Activated naive CD4-positive, alpha-beta T cell treated with anti-CD3 and anti-CD28 coated beads for 36 hours (primary cell): ENCODE results near the gene GPHB5. TPM values are rescaled to one million over a fixed set of nuclear protein-coding genes. Genes with fewer than 3 reads are reported as not detected.

ENCODE experiments used
- CTCF ChIA-PET: fragments of 350-600 bp; sonication (Branson Sonifier 250); formaldehyde crosslinking; loops from one replicate; lab custom pipeline; 2021; ENCODE audit warnings: antibody characterized with exemption; lab: Charles Lee
- DNase-seq: peaks from one replicate; pipeline ENCODE4 v3.0.0-alpha.2; 2020
- H3K27ac Mint-ChIP-seq: one replicate; pipeline ENCODE4 v1.8.0; 2021; ENCODE audit warnings: mild to moderate bottlenecking, mixed read lengths
- H3K27me3 Mint-ChIP-seq: one replicate; pipeline ENCODE4 v1.8.0; 2021; ENCODE audit warnings: low read depth, mixed read lengths
- H3K36me3 Mint-ChIP-seq: one replicate; pipeline ENCODE4 v1.8.0; 2021; ENCODE audit warnings: low read depth, mixed read lengths
- H3K4me1 Mint-ChIP-seq: one replicate; pipeline ENCODE4 v1.8.0; 2021; ENCODE audit warnings: low read depth, mixed read lengths
- H3K4me3 Mint-ChIP-seq: one replicate; pipeline ENCODE4 v1.8.0; 2021; ENCODE audit warnings: mild to moderate bottlenecking, moderate library complexity, mixed read lengths
- H3K9me3 Mint-ChIP-seq: one replicate; pipeline ENCODE4 v1.8.0; 2021; ENCODE audit warnings: mixed read lengths
- intact Hi-C: fragments of 100-400 bp; cut with micrococcal nuclease; formaldehyde crosslinking; loops from one replicate; pipeline ENCODE4 v1.15.1; 2023
- total RNA-seq, 2 experiments: library from RNA; stranded (reverse); gene quantifications; one replicate each; pipeline ENCODE4 v1.2.3, GENCODE V29; 2021

The GPHB5 gene
- total RNA-seq, 2 experiments from 2014 or later = not detected

DNA sequence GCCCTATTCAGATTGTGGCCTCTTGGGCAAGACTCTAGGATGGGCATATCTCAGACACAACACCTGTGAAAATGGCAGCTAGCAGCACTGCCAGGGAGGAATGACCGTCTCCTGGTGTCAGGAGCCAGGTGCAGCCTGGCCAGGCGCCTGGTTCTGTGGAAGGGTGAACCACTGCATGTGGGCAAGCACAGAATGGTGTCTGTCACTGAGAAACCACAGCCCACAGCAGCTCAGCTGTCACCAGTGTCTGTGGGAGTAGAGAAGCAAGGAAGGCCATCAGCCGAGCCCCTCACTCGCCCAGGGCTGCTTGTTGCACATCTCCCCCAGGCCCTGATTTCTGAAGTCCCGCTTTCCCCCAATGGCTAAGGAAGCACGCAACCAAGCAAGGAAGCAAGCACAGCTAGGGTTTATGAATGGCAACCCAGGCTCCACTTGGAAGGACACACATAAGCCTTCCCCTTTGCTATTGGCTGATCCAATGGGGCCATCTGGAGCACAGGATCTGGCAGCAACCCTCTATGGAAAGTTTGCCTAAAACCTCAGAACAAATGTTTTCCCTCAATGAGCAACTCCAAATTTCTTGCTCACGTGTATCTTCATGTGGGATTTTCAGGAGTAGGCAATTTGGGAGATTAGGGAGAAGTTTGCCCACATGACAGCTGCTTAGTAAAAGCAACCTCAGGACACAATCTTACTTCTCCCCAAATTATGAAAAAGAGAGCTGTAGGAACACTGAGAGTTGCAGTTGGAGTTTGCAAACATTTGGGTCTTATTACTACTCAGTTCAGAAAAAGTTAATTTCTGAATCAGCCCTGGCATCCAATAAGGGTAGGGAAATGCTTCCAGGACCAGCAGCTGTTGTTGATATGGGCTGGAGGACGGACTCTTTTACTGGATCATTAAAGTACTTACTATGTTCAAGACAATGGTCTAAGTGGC is 44.7 kb downstream of the GPHB5 start:
- Mint-ChIP-seq H3K4me3 (no peak overlapping the region), H3K36me3 (no peaks in the 10 kb centered on the region), H3K4me1 (no peaks in the 10 kb centered on the region), H3K9me3 (no peaks in the 10 kb centered on the region), H3K27me3 (peaks cover 2% of the 10 kb centered on the region), H3K27ac (no peak overlapping the region)
- CTCF ChIA-PET = interaction anchor here (0.8 kb wide), 1 partner anchor 1101 kb away, joined by 3 read pairs; no protein-coding TSS in a partner anchor
- no peak for DNase-seq
- intact Hi-C loops = loop anchor here (10.0 kb wide), 2 partner anchors 1379 to 1809 kb away; no protein-coding TSS in a partner anchor

DNA sequence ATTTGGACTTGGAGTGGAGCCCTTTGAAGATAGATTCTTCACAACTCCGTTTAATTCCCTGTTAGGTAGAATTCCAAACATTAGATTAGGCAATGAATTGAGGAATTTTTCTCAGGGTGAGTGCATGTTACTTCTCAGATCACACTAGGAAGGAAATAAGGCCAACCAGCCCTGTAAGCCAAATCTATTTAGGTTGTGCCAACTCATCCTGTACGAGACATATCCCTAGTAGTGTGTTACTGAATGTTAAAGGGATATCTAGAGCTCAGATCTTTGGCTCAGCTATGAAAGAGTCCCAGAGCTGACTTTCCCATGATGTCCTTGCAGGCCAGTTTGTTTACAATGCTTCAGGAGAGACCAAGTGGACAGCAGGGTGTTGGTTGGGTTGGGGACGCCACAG is 45.6 kb downstream of the GPHB5 start:
- no peak overlapping the region for H3K4me3 Mint-ChIP-seq

DNA sequence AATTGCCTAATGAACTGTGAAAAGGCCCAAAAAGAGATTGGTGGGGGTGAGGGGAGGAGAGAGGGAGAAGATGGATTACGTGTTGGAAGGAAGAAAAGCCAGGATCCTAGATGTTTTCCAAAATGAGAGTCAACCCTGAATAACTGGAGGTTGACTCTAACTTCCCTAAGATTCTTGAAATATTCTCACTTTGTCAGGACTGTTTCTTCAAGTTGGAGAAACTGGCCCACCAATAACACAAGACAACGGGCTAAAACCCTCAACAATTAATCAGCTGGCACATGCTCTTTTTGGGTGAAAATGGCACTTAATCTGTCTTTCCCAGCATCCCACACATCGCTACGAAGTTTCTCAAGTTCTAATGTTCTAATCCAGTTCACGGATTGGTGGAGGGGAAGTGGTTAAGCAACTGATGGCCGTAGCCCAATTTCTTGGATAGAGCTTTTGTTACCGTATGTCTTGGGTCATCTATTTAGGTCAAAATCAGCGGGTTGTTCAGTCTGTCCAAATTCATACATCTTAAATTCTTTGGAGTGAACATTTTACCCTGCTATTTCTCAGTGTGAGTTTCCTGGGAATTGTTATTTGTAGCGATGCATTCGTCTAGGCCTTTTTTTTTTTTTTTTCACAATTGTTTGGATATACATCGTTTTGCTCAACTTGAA is 49.0 kb downstream of the GPHB5 start:
- H3K9me3 Mint-ChIP-seq = no peaks in the 10 kb centered on the region
- no peaks in the 10 kb centered on the region for H3K4me1 Mint-ChIP-seq
- no peak overlapping the region for H3K4me3 Mint-ChIP-seq
- peaks cover 11% of the 10 kb centered on the region for H3K27me3 Mint-ChIP-seq
- no peak for DNase-seq
- no peak overlapping the region for H3K27ac Mint-ChIP-seq
- CTCF ChIA-PET = interaction anchor here (0.8 kb wide), 1 partner anchor 100 kb away, joined by 3 read pairs; no protein-coding TSS in a partner anchor
- intact Hi-C loops = loop anchor here (10.0 kb wide), 2 partner anchors 1375 to 1805 kb away; no protein-coding TSS in a partner anchor
- H3K36me3 Mint-ChIP-seq = no peaks in the 10 kb centered on the region

More for the DNA sequence above, 45.6 kb downstream of the GPHB5 start:
- DNase-seq = no peak
- Mint-ChIP-seq H3K27me3 (peaks cover 2% of the 10 kb centered on the region), H3K9me3 (no peaks in the 10 kb centered on the region), H3K36me3 (no peaks in the 10 kb centered on the region), H3K27ac (no peak overlapping the region), H3K4me1 (no peaks in the 10 kb centered on the region)
- intact Hi-C loops = loop anchor here (10.0 kb wide), 2 partner anchors 1378 to 1808 kb away; no protein-coding TSS in a partner anchor
- CTCF ChIA-PET = interaction anchor here (0.8 kb wide), 1 partner anchor 1101 kb away, joined by 3 read pairs; no protein-coding TSS in a partner anchor

DNA sequence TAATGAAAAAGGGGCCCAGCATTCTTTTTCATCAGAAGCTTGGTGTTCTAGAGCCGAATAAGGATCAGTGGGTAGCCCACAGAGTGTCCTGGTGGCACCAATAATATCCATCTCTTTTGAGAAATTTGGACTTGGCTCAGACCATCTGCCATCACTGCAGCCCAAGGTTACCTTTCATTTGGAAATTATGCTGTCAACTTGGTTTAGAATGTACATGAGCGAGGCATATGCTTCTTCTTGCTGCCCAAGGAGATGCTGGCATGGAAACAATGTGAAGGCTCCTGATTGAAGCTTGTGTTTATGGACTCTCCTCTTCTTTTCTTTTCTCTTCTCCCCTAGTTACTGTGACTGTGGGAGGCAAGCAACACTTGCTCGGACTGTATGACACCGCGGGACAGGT is 50.0 kb downstream of the GPHB5 start:
- Mint-ChIP-seq H3K4me1 (no peaks in the 10 kb centered on the region), H3K27ac (no peak overlapping the region), H3K4me3 (no peak overlapping the region), H3K9me3 (no peaks in the 10 kb centered on the region), H3K27me3 (peaks cover 11% of the 10 kb centered on the region), H3K36me3 (no peaks in the 10 kb centered on the region)
- no peak for DNase-seq
- intact Hi-C loops = no loop called here
- CTCF ChIA-PET = no interaction called here

DNA sequence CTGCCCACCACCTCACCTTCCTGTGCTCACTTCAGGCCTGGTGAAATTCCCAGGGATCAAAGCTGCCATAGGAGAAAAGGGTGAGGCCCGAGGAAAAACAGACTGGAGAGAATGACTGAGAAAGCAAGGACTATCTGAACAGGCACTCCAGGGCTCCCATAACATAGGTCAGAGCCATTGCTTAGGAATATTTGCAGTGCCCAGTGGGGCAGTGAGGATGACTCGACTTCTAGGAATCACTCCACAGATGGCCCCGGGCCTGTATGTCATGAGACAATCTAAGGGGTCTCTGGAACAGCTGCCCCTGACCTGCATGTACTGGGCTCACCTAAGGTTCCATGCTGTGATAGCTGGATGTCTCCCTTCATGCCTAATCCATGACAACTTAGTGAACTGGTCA is 51.6 kb downstream of the GPHB5 start:
- no peak overlapping the region for H3K27ac Mint-ChIP-seq
- CTCF ChIA-PET = no interaction called here
- H3K36me3 Mint-ChIP-seq = no peaks in the 10 kb centered on the region
- intact Hi-C loops = no loop called here
- H3K4me3 Mint-ChIP-seq = no peak overlapping the region
- DNase-seq = no peak
- no peaks in the 10 kb centered on the region for H3K4me1 Mint-ChIP-seq
- H3K27me3 Mint-ChIP-seq = peaks cover 16% of the 10 kb centered on the region
- H3K9me3 Mint-ChIP-seq = no peaks in the 10 kb centered on the region

DNA sequence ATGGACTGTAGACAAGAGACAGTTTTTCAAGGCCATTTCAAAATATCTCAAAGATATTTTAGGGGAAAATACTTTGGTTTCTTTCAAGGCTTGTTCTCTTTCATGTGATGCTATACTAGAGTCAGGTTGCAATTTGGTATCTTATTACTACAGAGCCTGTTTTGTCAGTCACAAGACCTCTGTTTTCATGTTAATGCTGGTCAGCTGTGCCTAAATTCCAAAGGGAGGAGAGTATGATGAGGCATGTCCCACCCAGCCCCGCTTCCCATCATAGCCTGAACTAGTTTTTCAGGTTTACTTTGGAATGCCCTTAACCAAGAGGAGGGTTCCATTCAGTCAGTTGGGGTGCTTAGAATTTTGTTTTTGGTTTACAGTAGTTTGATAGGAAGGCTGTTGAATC is 52.6 kb downstream of the GPHB5 start:
- no peak for DNase-seq
- Mint-ChIP-seq H3K4me1 (no peaks in the 10 kb centered on the region), H3K4me3 (no peak overlapping the region), H3K27me3 (peaks cover 21% of the 10 kb centered on the region), H3K36me3 (no peaks in the 10 kb centered on the region), H3K27ac (no peak overlapping the region), H3K9me3 (no peaks in the 10 kb centered on the region)
- CTCF ChIA-PET = no interaction called here
- intact Hi-C loops = no loop called here

Other genes with a start within 250 kb of the GPHB5 start
- gene RHOJ, start 114.5 kb downstream of the GPHB5 start, total RNA-seq = not detected
- 10 to 100 TPM; 30.0 to 32.5 TPM for gene PPP2R5E, start 224.4 kb upstream of the GPHB5 start, total RNA-seq